ENCODE results near the gene NFE2.

NFE2 gene

GRCh38 chr12:54300732-54301427 is at the start of gene NFE2:
Gene NFE2 (minus strand): TSS chr12:54301015. CDS start chr12:54295248, 5,767 bp downstream.
- TF ChIP-seq GATA2 (IDR thresholded peaks at IDR 0.05; ENCODE audit: low read depth, low read length) (no peak), GATA3 (IDR thresholded peaks at IDR 0.05; ENCODE audit: low read depth, low read length) (no peak)

- TF ChIP-seq GATA3 (IDR thresholded peaks at IDR 0.05; ENCODE audit: low read depth, low read length) (no peak), GATA2 (IDR thresholded peaks at IDR 0.05; ENCODE audit: low read depth, low read length) (no peak)
These were observed 48.9 kb upstream of the NFE2 start for GRCh38 chr12:54349679-54350078.

DNA sequence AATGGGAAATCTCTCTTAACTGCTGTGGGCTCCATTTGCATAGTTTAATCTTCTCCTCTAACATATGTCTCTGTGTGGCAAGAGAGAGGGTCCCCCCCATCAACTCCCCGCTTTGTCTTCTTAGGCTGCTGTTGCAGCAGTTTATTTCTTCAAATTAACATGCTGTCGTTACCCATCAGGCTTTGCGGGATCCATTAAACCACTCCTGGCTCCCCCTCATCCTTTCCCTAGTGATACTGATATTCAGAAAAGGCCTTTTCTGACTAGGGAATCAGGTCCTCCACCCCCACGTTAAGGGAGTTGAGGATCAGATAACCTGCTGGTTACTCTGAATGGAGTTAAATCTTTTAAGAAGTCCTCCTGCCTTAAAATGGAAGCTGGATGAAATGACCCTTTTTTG is 48.2 kb upstream of the NFE2 start:
- TF ChIP-seq GATA3 (IDR thresholded peaks at IDR 0.05; ENCODE audit: low read depth, low read length) (no peak), GATA2 (IDR thresholded peaks at IDR 0.05; ENCODE audit: low read depth, low read length) (no peak)

- TF ChIP-seq GATA2 (IDR thresholded peaks at IDR 0.05; ENCODE audit: low read depth, low read length) (no peak), GATA3 (IDR thresholded peaks at IDR 0.05; ENCODE audit: low read depth, low read length) (no peak)
These were observed 40.8 kb upstream of the NFE2 start for GRCh38 chr12:54341378-54342300.

DNA sequence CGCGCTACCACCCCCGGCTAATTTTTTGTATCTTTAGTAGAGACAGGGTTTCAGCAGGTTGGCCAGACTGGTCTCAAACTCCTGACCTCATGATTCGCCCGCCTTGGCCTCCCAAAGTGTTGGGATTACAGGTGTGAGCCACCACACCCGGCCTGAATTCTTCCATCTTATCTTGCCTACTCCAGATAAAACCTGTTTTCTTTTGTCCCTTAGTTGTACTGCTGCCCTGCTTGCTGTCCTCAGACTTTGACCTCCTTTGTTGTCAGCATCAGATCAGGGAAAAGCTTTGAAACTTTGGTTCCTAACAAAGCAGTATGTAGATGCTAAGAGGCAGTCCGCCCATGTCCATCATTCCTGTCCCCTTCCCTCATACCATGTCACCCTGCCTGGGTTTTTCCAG is 40.0 kb upstream of the NFE2 start:
- TF ChIP-seq GATA3 (IDR thresholded peaks at IDR 0.05; ENCODE audit: low read depth, low read length) (no peak), GATA2 (IDR thresholded peaks at IDR 0.05; ENCODE audit: low read depth, low read length) (no peak)

- TF ChIP-seq GATA3 (IDR thresholded peaks at IDR 0.05; ENCODE audit: low read depth, low read length) (no peak), GATA2 (IDR thresholded peaks at IDR 0.05; ENCODE audit: low read depth, low read length) (no peak)
These were observed 38.0 kb upstream of the NFE2 start for GRCh38 chr12:54338698-54339296.

DNA sequence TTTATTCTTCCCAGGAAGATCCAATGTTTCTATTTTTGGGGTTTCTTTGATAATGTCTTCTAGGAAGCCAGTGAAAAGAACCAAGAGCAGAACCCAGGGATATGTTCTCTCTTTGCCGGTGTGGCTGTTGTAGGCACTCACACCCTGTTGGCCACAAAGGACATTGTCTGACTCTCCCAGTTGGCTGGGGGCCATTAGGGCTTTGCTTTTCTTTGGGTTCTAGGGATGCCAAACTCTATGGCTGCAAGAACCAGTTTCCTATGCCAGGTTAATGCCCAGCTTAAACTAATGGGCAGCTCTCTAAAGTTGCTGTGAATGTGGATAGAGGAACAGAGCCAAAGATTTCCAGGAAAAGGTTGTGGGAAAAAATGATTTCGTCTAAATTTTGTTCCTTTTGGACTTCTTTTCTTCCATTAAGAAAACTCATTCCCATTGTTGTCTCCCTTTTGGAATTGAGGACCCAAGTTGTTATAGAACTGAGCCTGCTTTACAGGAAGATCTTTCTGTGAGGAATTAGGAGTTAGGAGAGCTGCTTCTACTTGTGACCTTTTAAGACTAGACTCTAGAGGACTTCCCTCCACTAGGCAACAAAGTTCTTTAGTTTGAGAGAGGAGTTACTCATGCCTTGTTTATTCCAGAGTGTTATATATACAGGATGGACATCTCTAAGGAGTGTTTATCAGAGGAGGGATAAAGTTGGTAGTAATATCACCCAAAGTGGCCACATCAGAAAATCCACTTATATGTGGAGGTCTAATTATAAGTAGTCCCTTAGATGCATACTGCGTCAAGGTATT is 37.2 kb upstream of the NFE2 start:
- TF ChIP-seq GATA2 (IDR thresholded peaks at IDR 0.05; ENCODE audit: low read depth, low read length) = no peak
- no peak for TF ChIP-seq GATA3 (IDR thresholded peaks at IDR 0.05; ENCODE audit: low read depth, low read length)

GRCh38 chr12:54337280-54337842 is 36.5 kb upstream of the NFE2 start:
- TF ChIP-seq GATA2 (IDR thresholded peaks at IDR 0.05; ENCODE audit: low read depth, low read length) (no peak), GATA3 (IDR thresholded peaks at IDR 0.05; ENCODE audit: low read depth, low read length) (no peak)

DNA sequence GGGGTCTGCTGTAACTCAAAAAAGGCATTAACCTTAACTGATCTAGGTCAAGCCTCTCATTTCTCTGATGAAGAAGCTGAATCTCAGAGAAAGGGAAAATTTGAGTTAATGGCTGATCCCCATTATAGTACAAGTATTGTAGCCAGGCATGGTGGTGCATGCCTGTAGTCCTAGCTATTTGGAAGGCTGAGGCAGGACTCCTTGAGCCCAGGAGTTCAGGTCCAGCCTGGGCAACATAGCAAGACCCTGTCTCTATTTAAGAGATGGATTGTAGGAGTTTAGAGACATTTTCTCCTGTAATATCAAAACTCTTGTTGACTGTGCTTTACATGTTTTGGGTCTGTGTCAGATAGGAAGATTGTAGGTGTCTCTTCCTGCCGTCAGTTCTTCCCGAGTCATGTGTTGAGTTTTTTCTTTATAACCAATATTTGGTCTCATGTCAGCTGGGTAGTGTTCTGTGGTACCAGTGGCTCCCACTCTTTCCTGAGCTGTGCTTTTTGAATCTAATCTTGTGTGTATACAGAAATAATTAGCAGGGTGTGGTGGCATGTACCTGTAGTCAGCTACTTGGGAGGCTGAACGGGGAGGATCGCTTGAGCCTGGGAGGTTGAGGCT is 32.7 kb upstream of the NFE2 start:
- TF ChIP-seq GATA2 (IDR thresholded peaks at IDR 0.05; ENCODE audit: low read depth, low read length) (no peak), GATA3 (IDR thresholded peaks at IDR 0.05; ENCODE audit: low read depth, low read length) (no peak)

DNA sequence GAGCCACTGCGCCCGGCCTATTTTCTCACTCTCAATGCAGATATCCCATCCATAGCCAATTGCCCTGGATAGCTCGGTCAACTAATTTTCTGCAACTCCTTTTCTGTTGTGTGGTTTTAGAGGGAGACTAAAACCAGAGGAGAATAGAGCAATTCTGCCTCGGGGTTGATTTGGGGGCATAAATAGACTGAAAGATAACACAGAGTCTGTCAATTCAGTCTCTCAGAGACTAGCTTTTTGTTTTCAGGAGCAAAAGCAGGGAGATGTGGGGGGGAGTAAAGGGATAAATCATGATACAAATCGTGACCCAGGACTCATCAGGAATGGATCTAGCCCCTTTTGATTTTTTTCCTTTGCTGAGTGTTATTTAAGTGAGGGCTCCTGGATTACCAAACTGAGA is 30.6 kb upstream of the NFE2 start:
- TF ChIP-seq GATA2 (IDR thresholded peaks at IDR 0.05; ENCODE audit: low read depth, low read length) = no peak
- no peak for TF ChIP-seq GATA3 (IDR thresholded peaks at IDR 0.05; ENCODE audit: low read depth, low read length)

DNA sequence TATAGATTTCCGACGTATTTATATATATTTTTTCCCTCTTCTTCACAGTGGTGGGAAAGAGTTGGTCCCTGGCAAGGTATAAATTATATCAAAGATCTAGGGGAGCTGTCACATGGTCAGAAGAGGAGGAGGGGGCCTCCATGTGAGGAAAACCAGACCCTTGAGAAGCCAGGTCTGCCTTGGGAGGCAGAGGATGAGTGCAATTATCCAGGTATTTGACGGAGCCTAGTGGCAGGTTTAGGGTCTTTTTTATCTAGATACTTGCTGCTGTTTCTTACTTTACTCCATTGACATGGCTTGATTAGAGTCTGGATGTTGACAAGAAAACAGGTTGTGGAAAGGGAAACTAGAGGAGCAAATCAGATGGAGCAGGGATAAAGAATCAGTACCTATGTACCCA is 29.6 kb upstream of the NFE2 start:
- no peak for TF ChIP-seq GATA2 (IDR thresholded peaks at IDR 0.05; ENCODE audit: low read depth, low read length)
- no peak for TF ChIP-seq GATA3 (IDR thresholded peaks at IDR 0.05; ENCODE audit: low read depth, low read length)

- TF ChIP-seq GATA2 (IDR thresholded peaks at IDR 0.05; ENCODE audit: low read depth, low read length) (no peak), GATA3 (IDR thresholded peaks at IDR 0.05; ENCODE audit: low read depth, low read length) (no peak)
These were observed 28.9 kb upstream of the NFE2 start for GRCh38 chr12:54329759-54330158.

Measured in SH-SY5Y (cell line).